ES-I3 (cell line): ENCODE data around the gene LGALS1.

Experiments
- H3K36me3 ChIP-seq: 2 replicates; pipeline ENCODE4 v1.6.1; 2013; ENCODE audit warnings: mild to moderate bottlenecking, low read length, control low read depth, moderate library complexity; ENCODE audit not compliant: insufficient read depth
- H3K4me1 ChIP-seq: 2 replicates; pipeline ENCODE4 v1.6.1; 2013; ENCODE audit warnings: mild to moderate bottlenecking, control low read depth, low read length; ENCODE audit not compliant: insufficient read depth
- H3K9ac ChIP-seq: 2 replicates; pipeline ENCODE4 v1.6.1; 2013; ENCODE audit warnings: low read depth, mild to moderate bottlenecking, low read length, moderate library complexity
- H3K9me3 ChIP-seq: 2 replicates; pipeline ENCODE4 v1.6.1; 2013; ENCODE audit warnings: mild to moderate bottlenecking, low read length, moderate library complexity; ENCODE audit not compliant: control insufficient read depth, insufficient read depth

The LGALS1 gene

GRCh38 chr22:37664249-37665101 lies 11.0 kb upstream of the LGALS1 start:
- Histone ChIP-seq H3K9me3 (no peaks in the 10 kb centered on the region), H3K4me1 (peaks cover 4% of the 10 kb centered on the region; the same call in 1 of the 2 replicates), H3K36me3 (peaks cover 2% of the 10 kb centered on the region; the same call in 1 of the 2 replicates), H3K9ac (no peak overlapping the region)

DNA sequence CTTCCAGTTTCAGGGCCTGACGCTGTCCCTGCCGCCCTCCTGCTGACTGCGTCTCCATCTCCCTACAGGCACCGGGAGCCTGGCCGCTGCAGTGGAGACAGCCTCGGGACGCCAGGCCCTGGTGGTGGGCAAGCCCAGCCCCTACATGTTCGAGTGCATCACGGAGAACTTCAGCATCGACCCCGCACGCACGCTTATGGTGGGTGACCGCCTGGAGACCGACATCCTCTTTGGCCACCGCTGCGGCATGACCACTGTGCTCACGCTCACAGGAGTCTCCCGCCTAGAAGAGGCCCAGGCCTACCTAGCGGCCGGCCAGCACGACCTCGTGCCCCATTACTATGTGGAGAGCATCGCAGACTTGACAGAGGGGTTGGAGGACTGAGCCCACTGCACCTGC lies 9.9 kb upstream of the LGALS1 start:
- H3K4me1 ChIP-seq, result peaks cover 4% of the 10 kb centered on the region; the same call in 1 of the 2 replicates
- peaks cover 2% of the 10 kb centered on the region; the same call in 1 of the 2 replicates for H3K36me3 ChIP-seq

DNA sequence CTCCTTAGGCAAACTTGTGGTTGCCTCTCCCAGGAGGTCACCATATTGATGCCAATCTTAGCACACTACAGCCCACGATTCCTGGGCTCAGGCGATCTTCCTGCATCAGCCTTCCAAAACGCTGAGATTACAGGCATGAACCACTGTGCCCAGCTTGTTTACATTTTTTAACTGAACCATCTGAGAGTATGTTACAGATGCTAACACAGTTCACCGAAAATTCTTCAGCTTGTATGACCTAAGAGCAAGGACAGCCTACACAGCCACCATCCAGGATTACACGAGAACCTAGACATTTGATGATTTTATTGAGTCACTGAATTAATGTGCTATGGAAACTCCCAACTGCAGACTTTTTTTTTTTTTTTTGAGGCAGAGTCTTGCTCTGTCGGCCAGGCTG lies 5.8 kb upstream of the LGALS1 start:
- no peaks in the 10 kb centered on the region for H3K9me3 ChIP-seq
- no peak overlapping the region for H3K9ac ChIP-seq
- H3K36me3 ChIP-seq, result peaks cover 2% of the 10 kb centered on the region; the same call in 1 of the 2 replicates
- H3K4me1 ChIP-seq, result peaks cover 3% of the 10 kb centered on the region; the same call in 1 of the 2 replicates

More for the DNA sequence above, 9.9 kb upstream of the LGALS1 start:
- H3K9ac ChIP-seq, result no peak overlapping the region
- no peaks in the 10 kb centered on the region for H3K9me3 ChIP-seq

- no peaks in the 10 kb centered on the region for H3K9me3 ChIP-seq
- no peak overlapping the region for H3K9ac ChIP-seq
- peaks cover 3% of the 10 kb centered on the region; the same call in 1 of the 2 replicates for H3K4me1 ChIP-seq
- no peaks in the 10 kb centered on the region for H3K36me3 ChIP-seq
Observed at GRCh38 chr22:37672206-37672919, 3.1 kb upstream of the LGALS1 start.

DNA sequence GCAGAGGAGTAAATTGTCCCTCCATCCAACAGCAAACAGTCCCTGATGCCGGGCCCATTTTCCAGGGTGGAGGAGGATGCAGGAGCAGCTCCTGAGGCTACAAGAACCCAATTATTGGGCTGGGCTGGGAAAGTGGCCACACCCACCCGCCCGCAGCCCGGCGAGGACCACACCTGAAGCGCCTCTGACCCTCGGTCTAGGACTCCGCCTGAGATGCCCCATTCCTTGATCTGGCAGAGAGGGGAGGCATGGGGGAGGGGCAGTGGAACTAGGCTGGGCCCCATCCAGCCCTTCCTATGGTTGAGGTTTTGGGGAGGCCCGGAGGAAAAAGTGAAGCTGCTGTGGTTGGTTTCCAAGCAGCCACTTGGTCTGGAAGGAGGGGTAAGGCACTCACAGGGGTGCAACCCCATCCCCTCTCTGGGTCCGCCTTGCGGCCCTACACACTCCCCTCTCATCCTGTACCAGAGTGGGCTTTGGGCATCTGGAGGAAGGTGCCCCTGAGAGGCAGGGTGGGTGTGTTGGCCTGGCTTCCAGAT lies 2.4 kb upstream of the LGALS1 start:
- Histone ChIP-seq H3K36me3 (no peaks in the 10 kb centered on the region), H3K9me3 (no peaks in the 10 kb centered on the region), H3K4me1 (peaks cover 3% of the 10 kb centered on the region; the same call in 1 of the 2 replicates), H3K9ac (no peak overlapping the region)

DNA sequence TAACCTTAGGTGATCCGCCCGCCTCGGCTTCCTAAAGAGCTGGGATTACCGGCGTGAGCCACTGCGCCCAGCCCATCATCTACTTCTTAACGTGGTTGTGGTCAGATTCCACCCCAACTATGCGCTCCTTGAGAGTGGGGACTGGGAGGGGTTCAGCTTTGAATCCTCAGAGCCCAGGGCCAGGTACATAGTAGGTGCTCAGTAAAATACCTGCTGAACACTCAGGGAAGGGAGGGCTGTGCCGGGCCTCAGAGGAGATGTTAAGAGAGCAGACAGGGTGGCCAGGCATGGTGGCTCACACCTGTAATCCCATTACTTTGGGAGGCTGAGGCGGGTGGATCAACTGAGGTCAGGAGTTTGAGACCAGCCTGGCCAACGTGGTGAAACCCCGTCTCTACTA lies 1.2 kb upstream of the LGALS1 start:
- no peaks in the 10 kb centered on the region for H3K36me3 ChIP-seq
- H3K4me1 ChIP-seq, result peaks cover 7% of the 10 kb centered on the region
- H3K9ac ChIP-seq, result no peak overlapping the region
- H3K9me3 ChIP-seq, result no peaks in the 10 kb centered on the region

DNA sequence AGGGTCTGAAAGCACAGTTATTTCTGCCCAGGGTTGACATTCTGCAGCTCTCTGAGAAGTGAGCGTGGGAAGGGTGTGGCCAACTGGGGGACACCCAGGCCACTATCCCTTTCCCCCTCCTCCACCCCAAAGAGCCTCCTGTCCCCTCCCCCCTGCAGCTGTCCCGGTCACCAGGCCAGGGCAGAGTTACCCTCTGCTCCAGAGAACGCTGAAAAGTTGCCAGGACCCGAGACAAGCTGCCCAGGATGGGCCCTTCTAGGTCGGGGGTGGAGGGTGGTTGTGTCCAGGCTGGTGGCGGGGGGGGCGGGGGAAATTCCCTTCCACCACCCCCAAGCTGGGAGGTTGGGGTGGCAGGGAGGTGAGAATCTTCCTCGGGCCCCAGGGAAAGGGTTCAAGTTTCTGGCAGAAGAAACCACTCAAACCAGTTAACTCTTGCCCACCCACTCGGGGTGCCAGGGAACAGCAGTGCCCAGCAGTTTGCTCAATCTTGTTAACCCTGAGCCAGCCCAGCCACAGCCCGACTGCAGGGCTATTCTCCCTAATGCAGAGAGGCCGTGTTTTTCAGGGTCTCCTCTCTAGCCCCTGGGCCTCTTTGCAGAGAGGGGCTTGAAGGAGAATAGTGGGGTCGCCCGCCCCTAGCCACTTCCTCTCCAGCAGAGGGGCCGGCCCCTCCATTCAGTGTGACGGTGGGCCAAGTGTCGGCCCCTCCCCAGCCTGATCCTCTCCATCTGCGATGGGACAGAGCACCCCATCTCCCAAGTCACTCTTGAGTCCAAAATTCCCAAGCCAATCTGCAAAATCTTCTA lies 697 bp downstream of the LGALS1 start:
- Histone ChIP-seq H3K4me1 (peaks cover 7% of the 10 kb centered on the region), H3K9me3 (no peaks in the 10 kb centered on the region), H3K9ac (peak overlapping the region; percentile 66), H3K36me3 (no peaks in the 10 kb centered on the region)

DNA sequence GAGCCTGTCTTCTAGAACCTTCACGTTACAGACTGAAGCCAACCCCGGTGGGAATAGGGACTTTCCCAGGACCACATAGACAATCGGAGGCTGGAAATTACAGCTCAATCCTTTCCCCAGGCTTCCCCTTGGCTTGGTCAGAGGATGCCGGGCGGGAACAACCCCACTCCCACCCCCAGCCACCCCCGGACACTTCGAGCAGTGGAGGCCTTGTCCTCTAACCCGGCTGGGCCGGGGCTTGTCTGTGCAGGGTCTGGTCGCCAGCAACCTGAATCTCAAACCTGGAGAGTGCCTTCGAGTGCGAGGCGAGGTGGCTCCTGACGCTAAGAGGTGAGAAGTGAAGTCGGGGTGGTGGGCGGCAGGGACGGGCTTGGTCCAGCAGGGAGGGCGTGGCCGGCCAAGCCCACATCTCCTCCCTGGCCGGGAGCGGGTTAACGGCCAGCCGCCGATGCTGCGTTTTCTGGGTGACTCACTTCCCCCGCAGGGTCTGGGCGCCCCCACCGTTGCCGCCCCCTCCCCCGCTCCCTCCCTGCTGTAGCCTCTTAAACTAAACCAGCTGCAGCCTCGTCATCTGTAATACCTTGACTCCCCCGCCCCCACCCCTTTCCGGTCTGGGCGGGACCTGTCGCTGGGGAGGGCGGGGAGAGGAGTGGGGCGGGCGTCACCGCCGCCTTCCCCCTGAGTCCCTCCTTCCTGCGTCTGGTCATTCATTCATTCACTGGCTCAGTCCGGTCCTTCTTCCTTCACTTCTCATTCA lies 1.5 kb downstream of the LGALS1 start:
- Histone ChIP-seq H3K9me3 (no peaks in the 10 kb centered on the region), H3K9ac (peak overlapping the region; percentile 64), H3K36me3 (no peaks in the 10 kb centered on the region), H3K4me1 (peaks cover 7% of the 10 kb centered on the region)

DNA sequence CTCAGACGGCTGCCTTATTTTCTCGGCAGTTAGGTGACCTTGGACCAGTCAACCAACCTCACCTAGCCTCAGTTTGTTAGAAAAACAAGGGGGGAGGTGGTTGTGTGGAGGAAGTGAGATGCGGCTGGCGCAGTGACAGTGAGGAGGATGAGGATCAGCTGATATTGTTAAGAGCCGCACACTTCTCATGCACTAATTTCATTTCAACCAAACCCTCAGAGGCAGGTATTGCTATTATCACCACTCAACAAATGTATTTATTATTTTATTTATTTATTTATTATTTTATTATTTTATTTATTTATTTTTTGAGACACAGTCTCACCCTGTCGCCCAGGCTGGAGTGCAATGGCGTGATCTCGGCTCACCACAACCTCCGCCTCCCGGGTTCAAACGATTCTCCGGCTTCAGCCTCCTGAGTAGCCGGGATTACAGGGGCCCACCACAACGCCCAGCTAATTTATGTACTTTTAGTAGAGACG lies 2.1 kb downstream of the LGALS1 start:
- peak overlapping the region; percentile 41; the same call in 1 of the 2 replicates for H3K9ac ChIP-seq
- peaks cover 5% of the 10 kb centered on the region for H3K4me1 ChIP-seq
- H3K9me3 ChIP-seq, result no peaks in the 10 kb centered on the region
- no peaks in the 10 kb centered on the region for H3K36me3 ChIP-seq

GRCh38 chr22:37678372-37678771 lies 2.9 kb downstream of the LGALS1 start:
- H3K9ac ChIP-seq, result no peak overlapping the region
- no peaks in the 10 kb centered on the region for H3K36me3 ChIP-seq
- H3K4me1 ChIP-seq, result peaks cover 4% of the 10 kb centered on the region
- no peaks in the 10 kb centered on the region for H3K9me3 ChIP-seq

GRCh38 chr22:37679670-37680069 lies 4.2 kb downstream of the LGALS1 start:
- Histone ChIP-seq H3K4me1 (peaks cover 4% of the 10 kb centered on the region), H3K9me3 (no peaks in the 10 kb centered on the region), H3K36me3 (no peaks in the 10 kb centered on the region), H3K9ac (no peak overlapping the region)

GRCh38 chr22:37680191-37680851 lies 4.9 kb downstream of the LGALS1 start:
- Histone ChIP-seq H3K9me3 (no peaks in the 10 kb centered on the region), H3K4me1 (peaks cover 4% of the 10 kb centered on the region), H3K36me3 (no peaks in the 10 kb centered on the region), H3K9ac (no peak overlapping the region)

GRCh38 chr22:37681001-37681424 lies 5.6 kb downstream of the LGALS1 start:
- H3K9ac ChIP-seq, result no peak overlapping the region

More at GRCh38 chr22:37681001-37681424, 5.6 kb downstream of the LGALS1 start:
- Histone ChIP-seq H3K9me3 (no peaks in the 10 kb centered on the region), H3K4me1 (peaks cover 4% of the 10 kb centered on the region), H3K36me3 (no peaks in the 10 kb centered on the region)
